Adrenal gland (tissue), 12 donors: ENCODE data around the gene PRKD3. TPM values are rescaled to one million over a fixed set of nuclear protein-coding genes. Genes with fewer than 3 reads are reported as not detected.

Source experiments
- DNase-seq, 7 donors: peaks; one replicate each; pipeline ENCODE4 v3.0.0-alpha.2; 2019 to 2020
- H3K27ac ChIP-seq, 5 donors: fragments of 200-600 bp; sonication (generic) in 4 of 5; 1 replicate in 3 of 5; 2 replicates in 2 of 5; pipeline versions ENCODE4 v1.5.1 to v1.8.0; 2016 to 2020; ENCODE audit warnings: mild to moderate bottlenecking in 1 of 5
- H3K27me3 ChIP-seq: fragments of 200-600 bp; 2 replicates; pipeline ENCODE4 v1.8.0; 2021
- H3K36me3 ChIP-seq, 2 donors: fragments of 200-600 bp; replicated peaks in 1 of 2; 1 replicate in 1 of 2; 2 replicates in 1 of 2; pipeline versions ENCODE4 v1.5.1 to v1.8.0; 2018 to 2022
- H3K4me1 ChIP-seq, 2 donors: fragments of 200-600 bp; replicated peaks in 1 of 2; 1 replicate in 1 of 2; 2 replicates in 1 of 2; pipeline versions ENCODE4 v1.5.1 to v1.8.0; 2018 to 2021
- H3K4me3 ChIP-seq, 4 donors: fragments of 200-600 bp; sonication (generic) in 3 of 4; one replicate each; pipeline ENCODE4 v1.5.1; 2016 to 2018
- H3K9me3 ChIP-seq, 3 donors: fragments of 200-600 bp; sonication (generic) in 1 of 3; replicated peaks in 1 of 3; 1 replicate in 2 of 3; 2 replicates in 1 of 3; pipeline versions ENCODE4 v1.5.1 to v1.8.0; 2016 to 2021
- CTCF ChIP-seq, 6 experiments: fragments of 450-650 bp in 4 of 6; fragments of 200-600 bp in 2 of 6; sonication (generic) in 1 of 6; IDR thresholded peaks; 1 replicate in 5 of 6; 2 replicates in 1 of 6; pipeline versions ENCODE4 v1.5.1 to v1.8.0; 2016 to 2021; ENCODE audit warnings: antibody characterized with exemption in 6 of 6, mild to moderate bottlenecking in 2 of 6, moderate library complexity in 1 of 6
- POLR2A ChIP-seq, 2 donors: fragments of 450-650 bp; IDR thresholded peaks; one replicate each; pipeline ENCODE4 v1.6.1; 2017; ENCODE audit warnings: antibody characterized with exemption in 2 of 2, mild to moderate bottlenecking in 2 of 2, moderate library complexity in 1 of 2
- WGBS, 4 donors: extraction: QIAGEN DNeasy Blood & Tissue Kit in 2 of 4; methylation state at CpG; one replicate each; pipeline versions ENCODE4 v1.1.5 to v1.1.7; 2013 to 2017; 5-methylcytosine and 5-hydroxymethylcytosine counted together
- intact Hi-C, 2 donors: fragments of 100-400 bp; cut with DNase I; formaldehyde crosslinking; loops; one replicate each; pipeline versions ENCODE4 v1.14.1 to v1.15.0; 2022 to 2023
- polyA plus RNA-seq, 3 donors: library from polyadenylated mRNA; stranded (reverse); fragments of 200-250 nt in 2 of 3; fragments of 350-450 nt in 1 of 3; fragmentation: Illumina TruSeq in 1 of 3; extraction: RNeasy Lipid Tissue Mini Kit (QIAGEN cat#74804) in 1 of 3; gene quantifications; one replicate each; pipeline ENCODE4 v1.2.3, GENCODE V29; 2013 to 2014
- total RNA-seq, 9 donors: library from RNA; depleted of rRNA in 4 of 9; stranded (reverse); fragments of >200 nt in 4 of 9; fragments of 120-200 nt in 1 of 9; fragmentation: NEBNext Ultra II Directional in 1 of 9; extraction: Animal tissue kit (Norgen Biotek cat#: 25700) in 1 of 9; gene quantifications; one replicate each; pipeline versions ENCODE4 v1.1.0 to v1.2.4, GENCODE V29; 2013 to 2023
- donor health status: healthy with polysubstance abuse.
- donor health status: Bipolar disorder and iron deficiency.
- donor health status: DM: yes; HTN: yes; CAD: no.
- donor health status: DM: no; HTN: no; CAD: no.
- donor health status: DM: no; HTN: no; CAD: no.
- donor health status: DM: yes; HTN: yes; CAD: no.

Gene PRKD3
- total and polyA plus RNA-seq, 12 donors = 10.9 to 136 (median 49.3) TPM

- Histone ChIP-seq H3K9me3 (no peaks in the 10 kb centered on the region), H3K4me3 (no peak overlapping the region), H3K27me3 (no peaks in the 10 kb centered on the region), H3K27ac (no peak overlapping the region), H3K4me1 (peaks cover 0 to 6% of the 10 kb centered on the region in 2 donors), H3K36me3 (no peaks in the 10 kb centered on the region)
- WGBS, 4 donors = 67 to 77% (median 74%) methylated on average over 4 of the region's 4 CpGs
- DNase-seq = no peak
- TF ChIP-seq POLR2A (IDR thresholded peaks at IDR 0.05) (no peak), CTCF (IDR thresholded peaks at IDR 0.05) (no peak)
- intact Hi-C loops = no loop called here
Observed at GRCh38 chr2:37357530-37357929, 32.9 kb upstream of the PRKD3 start.

- intact Hi-C loops = no loop called here
- peaks cover 0 to 6% of the 10 kb centered on the region in 2 donors for H3K4me1 ChIP-seq
Observed at GRCh38 chr2:37357069-37357468, 32.4 kb upstream of the PRKD3 start.

GRCh38 chr2:37356299-37356698 is 31.7 kb upstream of the PRKD3 start:
- no peaks in the 10 kb centered on the region for H3K36me3 ChIP-seq
- H3K4me1 ChIP-seq = no peaks in the 10 kb centered on the region
- no peak overlapping the region for H3K4me3 ChIP-seq
- TF ChIP-seq CTCF (IDR thresholded peaks at IDR 0.05) = no peak
- TF ChIP-seq POLR2A (IDR thresholded peaks at IDR 0.05) = no peak
- H3K27ac ChIP-seq = no peak overlapping the region
- intact Hi-C loops = no loop called here
- 82 to 87% (median 83%) methylated on average over 6 of the region's 6 CpGs for WGBS, 4 donors
- no peaks in the 10 kb centered on the region for H3K27me3 ChIP-seq
- DNase-seq = no peak
- H3K9me3 ChIP-seq = no peaks in the 10 kb centered on the region

More at GRCh38 chr2:37357069-37357468, 32.4 kb upstream of the PRKD3 start:
- TF ChIP-seq CTCF (IDR thresholded peaks at IDR 0.05) = no peak
- no peak for TF ChIP-seq POLR2A (IDR thresholded peaks at IDR 0.05)
- H3K27me3 ChIP-seq = no peaks in the 10 kb centered on the region
- no peak for DNase-seq
- WGBS, 4 donors = 92 to 98% (median 97%) methylated on average over 1 of the region's 1 CpG
- H3K9me3 ChIP-seq = no peaks in the 10 kb centered on the region
- H3K36me3 ChIP-seq = no peaks in the 10 kb centered on the region
- H3K27ac ChIP-seq = no peak overlapping the region
- H3K4me3 ChIP-seq = no peak overlapping the region

- no peak for DNase-seq
- no peaks in the 10 kb centered on the region for H3K4me1 ChIP-seq
- no peak overlapping the region for H3K27ac ChIP-seq
- WGBS, 4 donors = 96 to 97% (median 96%) methylated on average over 7 of the region's 7 CpGs
- intact Hi-C loops = no loop called here
- TF ChIP-seq POLR2A (IDR thresholded peaks at IDR 0.05) (no peak), CTCF (IDR thresholded peaks at IDR 0.05) (no peak)
- H3K4me3 ChIP-seq = no peak overlapping the region
- no peaks in the 10 kb centered on the region for H3K9me3 ChIP-seq
- no peaks in the 10 kb centered on the region for H3K27me3 ChIP-seq
- H3K36me3 ChIP-seq = no peaks in the 10 kb centered on the region
Observed at GRCh38 chr2:37355735-37356134, 31.1 kb upstream of the PRKD3 start.
